CD4-positive, alpha-beta T cell treated with Interleukin-4 for 4 hours (primary cell): ENCODE measurements around the gene ZNF823.
"Not testable (repeated sequence)": the region's sequence is repeated elsewhere in the genome, so short reads cannot be mapped to it uniquely, and the experiment has no call there.

Experiments used
- DNase-seq: peaks from one replicate; pipeline ENCODE4 v3.0.0-alpha.2; 2020

Gene ZNF823

DNA sequence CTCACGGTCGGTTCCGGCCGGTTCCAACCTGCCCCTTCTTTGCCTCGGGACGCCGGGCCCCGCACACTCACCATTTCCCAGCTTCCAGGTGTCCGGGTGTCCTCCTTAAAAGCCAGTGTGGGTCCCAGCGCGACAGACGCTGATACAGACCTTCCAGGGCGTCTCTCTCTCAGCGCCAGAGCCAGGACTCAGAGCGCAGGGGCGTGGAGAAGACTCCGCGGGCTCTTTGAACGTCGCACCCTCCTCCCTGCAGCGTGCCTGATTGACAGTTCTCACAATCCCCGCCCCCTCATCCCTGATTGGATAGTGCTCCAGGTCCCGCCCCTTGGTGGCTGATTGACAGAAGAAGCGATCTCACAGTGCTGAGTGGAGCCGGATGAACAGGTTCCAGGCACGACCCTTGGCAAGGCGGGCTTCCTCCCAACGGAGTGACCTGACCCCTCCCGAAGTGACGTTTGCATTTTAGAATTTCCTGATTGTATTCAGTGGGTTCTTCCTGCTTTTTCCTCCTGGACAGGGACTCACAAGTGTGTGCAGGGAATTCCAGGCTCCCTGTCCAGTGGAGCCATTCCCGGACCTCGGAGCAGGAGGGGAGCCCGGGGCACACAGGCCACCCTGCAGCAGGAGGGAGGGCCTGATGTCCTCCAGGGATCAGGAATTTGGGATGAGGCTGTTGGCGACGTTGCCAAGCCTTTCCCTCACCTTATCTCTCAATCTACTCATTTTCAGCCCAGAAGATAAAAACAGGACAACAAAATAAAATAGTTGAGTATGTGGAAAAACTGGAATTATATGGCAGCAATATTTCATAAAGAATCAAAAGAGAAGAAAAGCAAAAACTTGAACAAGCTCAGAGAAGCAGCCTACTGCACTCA, at the start of gene ZNF823:
ZNF823 (minus strand) TSS at position 201 of the 875 bp plus-strand sequence; CDS start at position 74, 127 bp downstream.
- DNase-seq, result peak; percentile 97

DNA sequence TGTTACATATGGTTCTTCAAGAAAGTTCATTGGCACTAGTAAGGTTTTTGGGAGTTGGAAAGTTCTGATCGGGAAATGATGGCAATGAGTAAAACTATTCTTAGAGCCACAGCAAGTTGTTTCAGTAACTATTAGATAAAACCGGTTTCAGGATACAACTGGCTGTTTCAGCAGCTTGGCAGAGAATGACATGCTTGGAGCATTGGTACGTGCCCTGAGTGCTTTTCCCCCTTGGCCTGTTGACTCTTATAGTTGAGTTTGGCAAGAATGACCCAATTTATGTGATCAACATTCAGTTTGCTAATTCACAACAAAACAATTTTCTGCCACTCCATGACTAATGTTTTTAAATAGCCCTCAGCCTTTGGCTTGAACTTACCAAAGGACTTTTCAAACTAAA, 48.8 kb upstream of the ZNF823 start:
- no peak for DNase-seq

GRCh38 chr19:11784356-11784755, 45.6 kb upstream of the ZNF823 start:
- DNase-seq, result no peak

- no peak for DNase-seq
These were observed 45.0 kb upstream of the ZNF823 start for GRCh38 chr19:11783767-11784166.

DNA sequence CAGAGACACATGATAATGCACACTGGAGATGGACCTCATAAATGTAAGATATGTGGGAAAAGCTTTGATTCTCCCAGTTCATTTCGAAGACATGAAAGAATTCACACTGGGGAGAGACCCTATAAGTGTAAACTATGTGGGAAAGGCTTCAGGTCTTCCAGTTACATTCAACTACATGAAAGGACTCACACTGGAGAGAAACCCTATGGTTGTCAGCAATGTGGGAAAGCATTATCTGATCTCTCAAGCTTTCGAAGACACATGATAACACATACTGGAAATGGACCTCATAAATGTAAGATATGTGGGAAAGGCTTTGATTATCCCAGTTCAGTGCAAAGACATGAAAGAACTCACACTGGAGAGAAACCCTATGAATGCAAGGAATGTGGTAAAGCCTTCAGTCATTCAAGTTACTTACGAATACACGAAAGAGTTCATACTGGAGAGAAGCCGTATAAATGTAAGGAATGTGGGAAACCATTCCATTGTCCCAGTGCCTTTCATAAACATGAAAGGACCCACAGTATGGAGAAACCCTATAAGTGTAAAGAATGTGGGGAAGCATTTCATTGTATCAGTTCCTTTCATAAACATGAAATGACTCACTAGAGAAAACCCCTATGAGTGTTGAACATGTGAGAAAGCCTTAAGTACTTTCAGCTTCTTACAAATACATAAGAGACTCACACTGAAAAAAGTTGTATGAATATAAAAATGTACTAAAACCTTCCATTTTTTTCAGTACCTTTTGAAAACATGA, 42.7 kb upstream of the ZNF823 start:
- DNase-seq, result no peak

DNA sequence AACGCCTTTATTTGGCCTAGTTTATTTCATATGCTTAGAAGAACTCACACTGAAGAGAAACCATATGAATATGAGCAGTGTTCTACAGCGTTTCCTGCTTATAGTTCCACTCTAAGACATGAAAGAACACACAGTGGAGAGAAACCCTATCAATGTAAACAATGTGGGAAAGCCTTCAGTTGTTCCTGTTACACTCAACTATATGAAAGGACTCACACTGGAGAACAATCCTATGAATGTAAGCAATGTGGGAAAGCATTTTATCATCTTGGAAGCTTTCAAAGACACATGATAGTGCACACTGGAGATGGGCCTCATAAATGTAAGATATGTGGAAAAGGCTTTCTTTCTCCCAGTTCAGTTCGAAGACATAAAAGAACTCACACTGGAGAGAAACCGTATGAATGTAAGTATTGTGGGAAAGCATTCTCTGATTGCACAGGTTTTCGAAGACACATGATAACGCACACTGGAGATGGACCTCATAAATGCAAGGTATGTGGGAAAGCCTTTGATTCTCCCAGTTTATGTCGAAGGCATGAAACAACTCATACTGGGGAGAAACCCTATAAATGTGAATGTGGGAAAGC, 41.8 kb upstream of the ZNF823 start:
- DNase-seq, result no peak

DNA sequence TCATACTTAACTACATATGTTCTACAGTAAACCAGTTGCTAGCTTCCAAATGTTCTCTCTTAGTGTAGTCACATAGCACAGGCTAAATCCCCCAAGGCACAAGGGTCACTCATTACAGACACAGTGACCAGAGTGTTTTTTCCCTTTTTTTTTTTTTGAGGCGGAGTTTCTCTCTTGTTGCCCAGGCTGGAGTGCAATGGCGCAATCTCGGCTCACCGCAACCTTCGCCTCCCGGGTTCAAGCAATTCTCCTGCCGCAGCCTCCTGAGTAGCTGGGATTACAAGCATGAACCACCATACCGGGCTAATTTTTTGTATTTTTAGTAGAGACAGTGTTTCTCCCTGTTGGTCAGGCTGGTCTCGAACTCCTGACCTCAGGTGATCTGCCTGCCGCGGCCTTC, 37.9 kb upstream of the ZNF823 start:
- not testable (repeated sequence) for DNase-seq

- not testable (repeated sequence) for DNase-seq
These were observed 32.8 kb upstream of the ZNF823 start for GRCh38 chr19:11771520-11771919.

- no peak for DNase-seq
These were observed 31.2 kb upstream of the ZNF823 start for GRCh38 chr19:11769995-11770394.

DNA sequence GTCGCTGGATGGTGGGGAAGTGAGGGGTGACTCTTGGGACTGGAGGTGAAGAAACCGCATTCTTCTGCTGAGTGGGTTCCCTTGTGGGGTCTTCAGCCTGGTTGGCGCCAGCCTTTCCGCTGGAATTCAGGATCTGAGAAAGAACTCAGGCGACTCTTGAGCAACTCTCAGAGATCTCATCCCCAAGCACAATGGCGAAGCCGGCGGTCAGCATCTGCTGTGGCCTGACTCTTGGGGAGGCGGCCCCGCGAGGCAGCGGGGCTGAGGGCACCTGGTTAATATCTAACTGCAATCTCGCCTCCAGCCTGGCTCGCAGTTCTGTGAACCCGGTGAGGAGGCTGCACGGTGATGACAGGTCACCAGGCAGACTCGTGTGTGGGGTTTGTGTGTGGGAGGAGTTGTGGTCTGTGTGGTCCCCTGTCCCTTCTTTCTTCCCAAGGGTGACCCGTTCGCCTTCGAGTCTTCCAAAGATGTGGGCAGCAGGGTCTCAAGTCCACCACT, 28.9 kb upstream of the ZNF823 start:
- peak; percentile 16 for DNase-seq

GRCh38 chr19:11766597-11767591, 28.1 kb upstream of the ZNF823 start, which contains the start of gene ZNF441:
TSS of gene ZNF441 (plus strand) at chr19:11767000. CDS start at chr19:11767194, 194 bp downstream.
- DNase-seq, result peak; percentile 93

DNA sequence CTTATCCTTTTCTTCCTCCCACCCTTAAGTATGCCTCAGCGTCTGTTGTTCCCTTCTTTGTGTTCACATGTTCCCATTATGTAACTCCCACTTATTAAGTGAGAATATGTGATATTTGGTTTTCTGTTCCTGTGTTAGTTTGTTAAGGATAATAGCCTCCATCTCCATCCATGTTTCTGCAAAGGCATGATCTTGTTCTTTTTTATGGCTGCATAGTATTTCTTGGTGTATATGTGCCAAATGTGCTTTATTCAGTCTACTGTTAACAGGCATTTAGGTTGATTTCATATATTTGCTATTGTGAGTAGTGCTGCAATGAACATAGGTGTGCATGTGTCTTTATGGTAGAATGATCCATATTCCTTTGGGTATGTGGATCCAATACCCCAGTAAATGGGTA, 24.9 kb upstream of the ZNF823 start:
- DNase-seq, result no peak

GRCh38 chr19:11763117-11763516, 24.4 kb upstream of the ZNF823 start:
- DNase-seq, result no peak

- DNase-seq, result no peak
These were observed 21.1 kb upstream of the ZNF823 start for GRCh38 chr19:11759805-11760204.

DNA sequence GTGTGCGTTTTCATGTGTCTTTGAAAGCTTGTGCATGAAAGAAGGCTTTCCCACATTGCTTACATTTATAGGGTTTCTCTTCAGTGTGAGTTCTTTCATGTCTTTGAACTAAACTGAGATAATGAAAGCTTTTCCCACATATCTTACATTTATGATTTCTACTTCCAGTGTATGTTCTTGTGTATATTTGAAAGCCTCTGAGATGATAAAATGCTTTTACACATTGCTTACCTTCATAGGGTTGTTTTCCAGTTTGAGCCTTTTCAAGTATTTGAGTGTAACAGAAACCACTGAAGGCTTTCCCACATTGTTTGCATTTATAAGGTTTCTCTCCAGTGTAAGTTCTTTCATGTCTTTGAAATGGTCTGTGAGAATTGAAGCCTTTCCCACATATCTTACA, 18.2 kb upstream of the ZNF823 start:
- no peak for DNase-seq

DNA sequence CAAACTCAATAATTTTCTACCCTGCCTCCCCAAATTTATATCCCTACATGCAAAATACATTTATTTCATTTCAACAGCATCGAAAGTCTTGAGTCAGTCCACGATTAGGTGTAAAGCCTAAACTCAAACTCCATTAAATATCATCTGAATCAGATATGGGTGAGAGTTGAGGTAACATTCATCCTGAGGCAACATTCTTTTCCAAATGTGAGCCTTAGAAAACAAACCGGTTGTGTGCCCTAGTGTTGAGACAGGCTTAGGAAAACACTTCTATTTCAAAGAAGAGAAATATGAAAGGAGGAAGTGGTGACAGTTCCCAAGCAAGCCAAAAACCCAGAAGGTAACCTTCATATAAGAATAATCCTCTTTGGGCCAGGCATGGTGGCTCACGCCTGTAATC, 15.9 kb upstream of the ZNF823 start:
- no peak for DNase-seq

GRCh38 chr19:11752244-11752736, 13.5 kb upstream of the ZNF823 start:
- DNase-seq, result no peak

- DNase-seq, result no peak
These were observed 11.0 kb upstream of the ZNF823 start for GRCh38 chr19:11749751-11750150.

GRCh38 chr19:11747277-11747676, 8.5 kb upstream of the ZNF823 start:
- DNase-seq, result no peak

DNA sequence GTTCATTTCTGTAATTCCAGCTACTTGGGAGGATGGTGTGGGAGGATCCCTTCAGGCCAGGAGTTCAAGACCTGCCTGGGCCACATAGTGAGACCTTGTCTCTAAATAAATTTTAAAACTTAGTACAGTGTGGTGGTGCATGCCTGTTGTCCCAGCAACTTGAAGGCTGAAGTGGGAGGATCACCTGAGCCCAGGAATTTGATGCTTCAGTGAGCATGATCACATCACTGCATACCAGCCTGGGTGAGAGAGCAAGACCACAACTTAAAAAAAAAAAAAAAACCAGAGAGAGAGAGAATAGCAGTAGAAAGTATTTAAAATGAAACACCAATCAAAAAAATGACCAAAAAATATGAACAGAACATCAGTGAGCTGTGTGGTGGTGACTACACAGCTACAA, 7.1 kb upstream of the ZNF823 start:
- DNase-seq, result no peak

DNA sequence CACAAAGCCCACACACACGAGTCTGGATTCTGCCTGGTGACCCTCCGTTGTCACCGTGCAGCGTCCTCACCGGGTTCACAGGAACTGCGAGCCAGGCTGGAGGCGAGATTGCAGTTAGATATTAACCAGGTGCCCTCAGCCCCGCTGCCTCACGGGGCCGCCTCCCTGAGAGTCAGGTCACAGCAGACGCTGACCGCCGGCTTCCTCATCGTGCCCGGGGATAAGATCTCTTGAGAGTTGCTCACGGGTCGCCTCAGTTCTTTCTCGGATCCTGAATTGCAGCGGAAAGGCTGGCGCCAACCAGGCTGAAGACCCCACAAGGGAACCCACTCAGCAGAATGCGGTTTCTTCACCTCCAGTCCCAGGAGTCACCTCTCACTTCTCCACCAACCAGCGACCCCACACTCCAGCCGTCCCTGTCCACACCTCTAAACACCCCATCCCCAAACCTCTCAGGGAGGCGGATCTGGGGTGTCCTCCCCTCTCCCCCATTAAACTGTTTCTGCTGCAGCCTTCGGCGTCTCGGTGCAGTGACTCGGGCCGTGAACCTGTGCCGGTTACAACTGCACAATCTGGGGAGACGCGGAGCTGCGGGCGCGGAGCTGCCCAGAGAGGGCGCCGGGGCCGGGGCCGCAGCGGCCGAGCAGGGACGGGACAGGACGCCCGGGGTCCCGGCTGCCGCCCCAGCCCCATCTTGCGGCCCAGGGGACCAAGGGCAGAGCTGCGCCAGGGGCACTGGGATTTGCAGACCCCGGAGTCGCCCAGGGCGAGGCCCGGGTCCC, 591 bp downstream of the ZNF823 start:
- peak; percentile 25 for DNase-seq
